ENCODE data around the gene AMD1. TPM values are rescaled to one million over a fixed set of nuclear protein-coding genes. Genes with fewer than 3 reads are reported as not detected.

AMD1 gene
- total and polyA plus RNA-seq, 9 of the 15 experiments (the other 6 are each of a cell fraction or from before 2014, with no cell fraction given): 60.0 to 151 (median 85.6) TPM

GRCh38 chr6:110873981-110874879 is at the start of gene AMD1 (continued):
- no peak for TF ChIP-seq ESRRB (CRISPR knock-in tag; IDR thresholded peaks at IDR 0.05; ENCODE audit: borderline replicate concordance)
- no peak for TF ChIP-seq ZNF695 (CRISPR knock-in tag; IDR thresholded peaks at IDR 0.05)
- no peak for TF ChIP-seq RNF2 (IDR thresholded peaks at IDR 0.05)
- TF ChIP-seq KAT8 (IDR thresholded peaks at IDR 0.05; ENCODE audit: low read depth): no peak
- TF ChIP-seq ZNF175 (CRISPR knock-in tag; IDR thresholded peaks at IDR 0.05; ENCODE audit: low read depth): 0 out of 2 replicates have a peak, but pooled peaks have one; percentile 37
- TF ChIP-seq BRD9 (IDR thresholded peaks at IDR 0.05; ENCODE audit: low read depth, partially characterized antibody): peak; percentile 57
- peak; percentile 54 for TF ChIP-seq DPF2 (IDR thresholded peaks at IDR 0.05)
- TF ChIP-seq PCBP2 (IDR thresholded peaks at IDR 0.05; ENCODE audit: low read depth, low read length, poor library complexity, severe bottlenecking): no peak
- TF ChIP-seq SETDB1 (IDR thresholded peaks at IDR 0.05; ENCODE audit: low read length): no peak
- TF ChIP-seq SRSF1 (IDR thresholded peaks at IDR 0.05; ENCODE audit: low read depth, low read length): no peak
- TF ChIP-seq ZNF766 (CRISPR knock-in tag; conservative IDR thresholded peaks at IDR 0.05): peak; percentile 63
- no peak for TF ChIP-seq ZEB2 (IDR thresholded peaks at IDR 0.05)
- no peak for TF ChIP-seq ZNF449 (CRISPR knock-in tag; IDR thresholded peaks at IDR 0.05)
- TF ChIP-seq CCNT2 (IDR thresholded peaks at IDR 0.05; ENCODE audit: borderline replicate concordance, extremely low read depth, insufficient read length, low read depth, low read length): peak; percentile 79
- TF ChIP-seq ETS1 (conservative IDR thresholded peaks at IDR 0.05; ENCODE audit: control insufficient read depth, low read depth, low read length): no peak
- TF ChIP-seq ZNF124 (CRISPR knock-in tag; IDR thresholded peaks at IDR 0.05): no peak
- TF ChIP-seq ZNF384 (IDR thresholded peaks at IDR 0.05; ENCODE audit: low read depth, low read length): peak; percentile 10
- no peak for TF ChIP-seq KHSRP (IDR thresholded peaks at IDR 0.05)
- no peak for TF ChIP-seq HMG20A (CRISPR knock-in tag; conservative IDR thresholded peaks at IDR 0.05)
- no peak for TF ChIP-seq MITF (IDR thresholded peaks at IDR 0.05)
- no peak for TF ChIP-seq KDM4B (IDR thresholded peaks at IDR 0.05; ENCODE audit: borderline replicate concordance in 2 of 2, low read depth in 1 of 2)
- TF ChIP-seq TAF1 (IDR thresholded peaks at IDR 0.05; ENCODE audit: control insufficient read depth, extremely low read depth, insufficient read depth, low read length, severe bottlenecking): peak; percentile 99
- no peak; the same call in 1 of the 2 replicates for TF ChIP-seq ZNF589 (CRISPR knock-in tag; IDR thresholded peaks at IDR 0.05; ENCODE audit: low read depth)
- TF ChIP-seq POLR2H (tag; IDR thresholded peaks at IDR 0.05; ENCODE audit: low read depth): peak; percentile 99
- TF ChIP-seq PPARD (CRISPR knock-in tag; IDR thresholded peaks at IDR 0.05): no peak
